Measurements from ENCODE around the gene TMBIM6.
A peak's percentile ranks its signal among the peaks of the same experiment; 100 is the strongest.
"Not testable (repeated sequence)": the region's sequence is repeated elsewhere in the genome, so short reads cannot be mapped to it uniquely, and the experiment has no call there.

TMBIM6 gene

GRCh38 chr12:49777800-49778748 lies 36.7 kb downstream of the TMBIM6 start:
- DNase-seq: peak; percentile 70 to 78

- no peak for DNase-seq
Observed at GRCh38 chr12:49779581-49779980, 38.2 kb downstream of the TMBIM6 start.

- DNase-seq: not testable (repeated sequence)
Observed at GRCh38 chr12:49780914-49781313, 39.6 kb downstream of the TMBIM6 start.

- DNase-seq: no peak
Observed at GRCh38 chr12:49783917-49784676, 42.7 kb downstream of the TMBIM6 start.

- DNase-seq: no peak
Observed at GRCh38 chr12:49784756-49785409, 43.5 kb downstream of the TMBIM6 start.

GRCh38 chr12:49787672-49788071 lies 46.3 kb downstream of the TMBIM6 start:
- DNase-seq: no peak

GRCh38 chr12:49789992-49790391 lies 48.6 kb downstream of the TMBIM6 start:
- DNase-seq: no peak

- DNase-seq: no peak
Observed at GRCh38 chr12:49790741-49791555, 49.6 kb downstream of the TMBIM6 start.

- DNase-seq: no peak
Observed at GRCh38 chr12:49791700-49792099, 50.3 kb downstream of the TMBIM6 start.

GRCh38 chr12:49792181-49792970 lies 51.0 kb downstream of the TMBIM6 start:
- no peak for DNase-seq

- no peak for DNase-seq
Observed at GRCh38 chr12:49792976-49793580, 51.7 kb downstream of the TMBIM6 start.

GRCh38 chr12:49793620-49794019 lies 52.3 kb downstream of the TMBIM6 start:
- DNase-seq: no peak

- DNase-seq: no peak
Observed at GRCh38 chr12:49794021-49794420, 52.7 kb downstream of the TMBIM6 start.

- no peak for DNase-seq
Observed at GRCh38 chr12:49794811-49795653, 53.7 kb downstream of the TMBIM6 start.

- no peak for DNase-seq
Observed at GRCh38 chr12:49795654-49796105, 54.3 kb downstream of the TMBIM6 start.

GRCh38 chr12:49796155-49796554 lies 54.8 kb downstream of the TMBIM6 start:
- DNase-seq: no peak

- no peak for DNase-seq
Observed at GRCh38 chr12:49796606-49797448, 55.5 kb downstream of the TMBIM6 start.

GRCh38 chr12:49797449-49797776 lies 56.1 kb downstream of the TMBIM6 start:
- no peak for DNase-seq

GRCh38 chr12:49798248-49798647 lies 56.9 kb downstream of the TMBIM6 start:
- no peak for DNase-seq
